Measurements from ENCODE around the gene SELP.
"Not testable (repeated sequence)": the region's sequence is repeated elsewhere in the genome, so short reads cannot be mapped to it uniquely, and the experiment has no call there.

Gene SELP

GRCh38 chr1:169630006-169630405 is at the start of gene SELP:
SELP (minus strand) TSS chr1:169630124; CDS start chr1:169630074, 50 bp downstream.
- Histone ChIP-seq H3K9me3 (ENCODE audit: low read length) (no peaks in the 10 kb centered on the region), H3K9ac (ENCODE audit: low read length) (no peak within 1 kb of the TSS), H3K27me3 (ENCODE audit: control insufficient read depth in 1 of 2, insufficient read depth in 2 of 2, low read length in 2 of 2) (no peaks in the 10 kb centered on the region), H3K4me3 (ENCODE audit: low read depth in 1 of 2, low read length in 2 of 2) (no peak within 1 kb of the TSS), H3K27ac (ENCODE audit: low read depth, low read length) (no peak within 1 kb of the TSS), H3K4me1 (ENCODE audit: insufficient read depth, low read length) (no peaks in the 10 kb centered on the region), H3K36me3 (ENCODE audit: insufficient read depth, low read length) (no peaks in the 10 kb centered on the region)

- Histone ChIP-seq H3K4me3 (ENCODE audit: low read depth in 1 of 2, low read length in 2 of 2) (no peak overlapping the region), H3K36me3 (ENCODE audit: insufficient read depth, low read length) (no peaks in the 10 kb centered on the region)
Observed at GRCh38 chr1:169679692-169680091, 49.8 kb upstream of the SELP start.

GRCh38 chr1:169676001-169676400 is 46.1 kb upstream of the SELP start:
- no peaks in the 10 kb centered on the region for H3K27me3 ChIP-seq (ENCODE audit: control insufficient read depth in 1 of 2, insufficient read depth in 2 of 2, low read length in 2 of 2)
- no peak overlapping the region for H3K4me3 ChIP-seq (ENCODE audit: low read depth in 1 of 2, low read length in 2 of 2)
- no peaks in the 10 kb centered on the region for H3K36me3 ChIP-seq (ENCODE audit: insufficient read depth, low read length)
- no peaks in the 10 kb centered on the region for H3K9me3 ChIP-seq (ENCODE audit: low read length)
- H3K4me1 ChIP-seq (ENCODE audit: insufficient read depth, low read length): no peaks in the 10 kb centered on the region
- no peak overlapping the region for H3K27ac ChIP-seq (ENCODE audit: low read depth, low read length)
- no peak overlapping the region for H3K9ac ChIP-seq (ENCODE audit: low read length)

More at GRCh38 chr1:169679692-169680091, 49.8 kb upstream of the SELP start:
- H3K27ac ChIP-seq (ENCODE audit: low read depth, low read length): no peak overlapping the region
- H3K9me3 ChIP-seq (ENCODE audit: low read length): no peaks in the 10 kb centered on the region
- H3K27me3 ChIP-seq (ENCODE audit: control insufficient read depth in 1 of 2, insufficient read depth in 2 of 2, low read length in 2 of 2): no peaks in the 10 kb centered on the region
- no peaks in the 10 kb centered on the region for H3K4me1 ChIP-seq (ENCODE audit: insufficient read depth, low read length)
- H3K9ac ChIP-seq (ENCODE audit: low read length): no peak overlapping the region

- Histone ChIP-seq H3K4me1 (ENCODE audit: insufficient read depth, low read length) (no peaks in the 10 kb centered on the region), H3K9ac (ENCODE audit: low read length) (no peak overlapping the region), H3K27ac (ENCODE audit: low read depth, low read length) (no peak overlapping the region), H3K36me3 (ENCODE audit: insufficient read depth, low read length) (no peaks in the 10 kb centered on the region), H3K4me3 (ENCODE audit: low read depth in 1 of 2, low read length in 2 of 2) (no peak overlapping the region), H3K27me3 (ENCODE audit: control insufficient read depth in 1 of 2, insufficient read depth in 2 of 2, low read length in 2 of 2) (no peaks in the 10 kb centered on the region), H3K9me3 (ENCODE audit: low read length) (no peaks in the 10 kb centered on the region)
Observed at GRCh38 chr1:169670836-169671235, 40.9 kb upstream of the SELP start.

- H3K36me3 ChIP-seq (ENCODE audit: insufficient read depth, low read length); H3K9ac ChIP-seq (ENCODE audit: low read length); H3K4me3 ChIP-seq (ENCODE audit: low read depth in 1 of 2, low read length in 2 of 2); H3K9me3 ChIP-seq (ENCODE audit: low read length); H3K27ac ChIP-seq (ENCODE audit: low read depth, low read length); H3K4me1 ChIP-seq (ENCODE audit: insufficient read depth, low read length); H3K27me3 ChIP-seq (ENCODE audit: control insufficient read depth in 1 of 2, insufficient read depth in 2 of 2, low read length in 2 of 2): not testable (repeated sequence)
Observed at GRCh38 chr1:169670244-169670643, 40.3 kb upstream of the SELP start.

- not testable (repeated sequence) for H3K4me3 ChIP-seq (ENCODE audit: low read depth in 1 of 2, low read length in 2 of 2); H3K27me3 ChIP-seq (ENCODE audit: control insufficient read depth in 1 of 2, insufficient read depth in 2 of 2, low read length in 2 of 2); H3K4me1 ChIP-seq (ENCODE audit: insufficient read depth, low read length); H3K9me3 ChIP-seq (ENCODE audit: low read length); H3K27ac ChIP-seq (ENCODE audit: low read depth, low read length); H3K36me3 ChIP-seq (ENCODE audit: insufficient read depth, low read length); H3K9ac ChIP-seq (ENCODE audit: low read length)
Observed at GRCh38 chr1:169667699-169668596, 38.0 kb upstream of the SELP start.

GRCh38 chr1:169667227-169667639 is 37.3 kb upstream of the SELP start:
- H3K27ac ChIP-seq (ENCODE audit: low read depth, low read length); H3K36me3 ChIP-seq (ENCODE audit: insufficient read depth, low read length); H3K4me3 ChIP-seq (ENCODE audit: low read depth in 1 of 2, low read length in 2 of 2); H3K4me1 ChIP-seq (ENCODE audit: insufficient read depth, low read length); H3K27me3 ChIP-seq (ENCODE audit: control insufficient read depth in 1 of 2, insufficient read depth in 2 of 2, low read length in 2 of 2); H3K9me3 ChIP-seq (ENCODE audit: low read length); H3K9ac ChIP-seq (ENCODE audit: low read length): not testable (repeated sequence)

- H3K9ac ChIP-seq (ENCODE audit: low read length); H3K36me3 ChIP-seq (ENCODE audit: insufficient read depth, low read length); H3K4me1 ChIP-seq (ENCODE audit: insufficient read depth, low read length); H3K27ac ChIP-seq (ENCODE audit: low read depth, low read length); H3K9me3 ChIP-seq (ENCODE audit: low read length); H3K4me3 ChIP-seq (ENCODE audit: low read depth in 1 of 2, low read length in 2 of 2); H3K27me3 ChIP-seq (ENCODE audit: control insufficient read depth in 1 of 2, insufficient read depth in 2 of 2, low read length in 2 of 2): not testable (repeated sequence)
Observed at GRCh38 chr1:169662680-169663079, 32.8 kb upstream of the SELP start.

- H3K36me3 ChIP-seq (ENCODE audit: insufficient read depth, low read length); H3K9me3 ChIP-seq (ENCODE audit: low read length); H3K4me3 ChIP-seq (ENCODE audit: low read depth in 1 of 2, low read length in 2 of 2); H3K9ac ChIP-seq (ENCODE audit: low read length); H3K27ac ChIP-seq (ENCODE audit: low read depth, low read length); H3K27me3 ChIP-seq (ENCODE audit: control insufficient read depth in 1 of 2, insufficient read depth in 2 of 2, low read length in 2 of 2); H3K4me1 ChIP-seq (ENCODE audit: insufficient read depth, low read length): not testable (repeated sequence)
Observed at GRCh38 chr1:169661066-169661465, 31.1 kb upstream of the SELP start.

- not testable (repeated sequence) for H3K27ac ChIP-seq (ENCODE audit: low read depth, low read length); H3K27me3 ChIP-seq (ENCODE audit: control insufficient read depth in 1 of 2, insufficient read depth in 2 of 2, low read length in 2 of 2); H3K9me3 ChIP-seq (ENCODE audit: low read length); H3K4me3 ChIP-seq (ENCODE audit: low read depth in 1 of 2, low read length in 2 of 2); H3K36me3 ChIP-seq (ENCODE audit: insufficient read depth, low read length); H3K9ac ChIP-seq (ENCODE audit: low read length); H3K4me1 ChIP-seq (ENCODE audit: insufficient read depth, low read length)
Observed at GRCh38 chr1:169658777-169659176, 28.9 kb upstream of the SELP start.

GRCh38 chr1:169653873-169654272 is 23.9 kb upstream of the SELP start:
- Histone ChIP-seq H3K9ac (ENCODE audit: low read length) (no peak overlapping the region), H3K4me3 (ENCODE audit: low read depth in 1 of 2, low read length in 2 of 2) (no peak overlapping the region), H3K4me1 (ENCODE audit: insufficient read depth, low read length) (no peaks in the 10 kb centered on the region), H3K9me3 (ENCODE audit: low read length) (no peaks in the 10 kb centered on the region), H3K27ac (ENCODE audit: low read depth, low read length) (no peak overlapping the region), H3K27me3 (ENCODE audit: control insufficient read depth in 1 of 2, insufficient read depth in 2 of 2, low read length in 2 of 2) (no peaks in the 10 kb centered on the region), H3K36me3 (ENCODE audit: insufficient read depth, low read length) (no peaks in the 10 kb centered on the region)

GRCh38 chr1:169651035-169651434 is 21.1 kb upstream of the SELP start:
- Histone ChIP-seq H3K9ac (ENCODE audit: low read length) (no peak overlapping the region), H3K4me1 (ENCODE audit: insufficient read depth, low read length) (no peaks in the 10 kb centered on the region), H3K27ac (ENCODE audit: low read depth, low read length) (no peak overlapping the region), H3K36me3 (ENCODE audit: insufficient read depth, low read length) (no peaks in the 10 kb centered on the region), H3K9me3 (ENCODE audit: low read length) (no peaks in the 10 kb centered on the region), H3K4me3 (ENCODE audit: low read depth in 1 of 2, low read length in 2 of 2) (no peak overlapping the region), H3K27me3 (ENCODE audit: control insufficient read depth in 1 of 2, insufficient read depth in 2 of 2, low read length in 2 of 2) (no peaks in the 10 kb centered on the region)
